Stimulated activated CD8-positive, alpha-beta memory T cell treated with anti-CD3 and anti-CD28 coated beads, Interleukin-4, amount 100 ng/mL, for 48 hours (primary cell): ENCODE results near the gene NOP9.

Source experiments
- DNase-seq: peaks from one replicate; pipeline ENCODE4 v3.0.0-alpha.2; 2020

The NOP9 gene

GRCh38 chr14:24310646-24311604 is 11.3 kb downstream of the NOP9 start, which contains the start of gene LTB4R:
TSS of gene LTB4R (plus strand) at chr14:24311502. CDS start at chr14:24315652, 4,150 bp downstream.
- DNase-seq, result peak; percentile 70

DNA sequence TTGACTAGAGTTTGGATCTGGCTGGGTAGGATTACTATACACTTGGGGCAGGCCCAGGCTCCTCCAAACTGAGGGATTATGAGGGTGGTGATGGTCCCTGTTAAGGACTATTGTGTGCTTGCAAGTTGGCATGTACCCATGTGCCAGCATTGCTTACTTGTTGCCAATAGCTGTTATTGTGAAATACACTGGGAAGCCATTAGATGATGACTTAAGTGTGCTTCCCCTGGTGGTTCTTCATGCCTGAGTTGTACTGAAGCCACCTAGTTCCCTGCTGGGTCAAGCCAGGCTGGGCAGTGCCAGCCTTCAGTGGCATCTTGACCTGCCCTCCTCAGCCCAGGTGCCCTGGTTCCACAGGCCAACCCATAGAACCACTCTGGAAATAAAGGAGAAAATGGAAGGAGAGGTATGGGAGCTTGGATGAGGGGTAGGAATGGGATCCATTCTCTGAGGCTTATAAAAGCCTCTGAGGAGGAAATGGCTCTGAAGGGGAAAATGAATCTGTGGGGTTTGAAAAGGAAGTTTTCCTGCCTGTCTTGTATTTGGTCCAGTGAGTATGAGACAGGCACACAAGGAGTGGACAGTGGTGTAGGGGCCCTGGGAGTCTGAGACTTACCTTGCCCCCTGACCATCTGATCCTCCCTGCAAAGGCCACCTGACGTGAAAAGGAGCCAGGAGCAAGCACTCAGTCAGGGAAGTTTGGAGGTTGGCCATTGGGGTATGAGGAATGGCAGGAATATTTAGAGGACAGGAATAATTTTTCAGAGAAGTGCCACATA is 12.4 kb downstream of the NOP9 start:
- DNase-seq, result no peak

- no peak for DNase-seq
These were observed 13.3 kb downstream of the NOP9 start for GRCh38 chr14:24312736-24313507.

- no peak for DNase-seq
These were observed 14.3 kb downstream of the NOP9 start for GRCh38 chr14:24313913-24314312.

DNA sequence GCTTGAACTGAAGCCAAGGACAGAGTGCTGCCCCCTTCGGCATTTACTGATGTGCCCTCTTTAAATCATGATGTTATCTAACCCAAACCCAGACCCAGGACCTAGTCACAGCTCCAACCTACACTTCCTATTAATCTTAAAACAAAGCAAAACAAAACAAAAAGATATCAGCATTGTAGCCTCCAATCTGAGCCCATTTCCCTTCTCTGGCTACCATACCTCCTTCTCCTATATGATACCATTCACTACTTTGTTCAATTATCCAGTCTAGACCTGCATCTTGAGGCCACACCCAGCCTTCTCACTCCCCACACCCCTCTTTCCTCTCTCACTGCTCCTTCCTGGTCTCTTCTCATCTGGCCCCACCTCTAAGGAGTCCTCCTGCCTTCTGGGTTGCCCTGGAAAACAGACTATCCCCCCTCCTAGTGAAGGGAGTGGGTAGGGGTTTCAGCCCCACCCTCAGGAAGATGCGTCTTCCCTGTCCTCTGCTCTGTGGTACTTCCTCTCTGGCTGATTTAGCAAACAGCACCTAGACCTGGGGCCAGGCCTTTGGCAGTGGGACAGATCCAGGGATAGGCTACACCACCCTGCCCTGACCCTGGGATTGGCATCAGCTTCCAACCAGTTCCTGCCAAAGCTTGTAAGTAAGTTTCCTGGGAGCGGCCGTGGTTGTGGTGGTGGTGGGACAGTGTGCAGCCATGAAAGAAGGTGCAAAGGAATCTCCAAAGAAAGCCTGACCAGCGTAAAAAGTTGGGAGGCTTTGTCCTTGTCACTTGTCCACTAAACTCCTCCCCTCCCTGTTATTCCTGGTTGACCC is 14.9 kb downstream of the NOP9 start:
- DNase-seq, result no peak

- no peak for DNase-seq
These were observed 15.7 kb downstream of the NOP9 start for GRCh38 chr14:24315243-24315806.

DNA sequence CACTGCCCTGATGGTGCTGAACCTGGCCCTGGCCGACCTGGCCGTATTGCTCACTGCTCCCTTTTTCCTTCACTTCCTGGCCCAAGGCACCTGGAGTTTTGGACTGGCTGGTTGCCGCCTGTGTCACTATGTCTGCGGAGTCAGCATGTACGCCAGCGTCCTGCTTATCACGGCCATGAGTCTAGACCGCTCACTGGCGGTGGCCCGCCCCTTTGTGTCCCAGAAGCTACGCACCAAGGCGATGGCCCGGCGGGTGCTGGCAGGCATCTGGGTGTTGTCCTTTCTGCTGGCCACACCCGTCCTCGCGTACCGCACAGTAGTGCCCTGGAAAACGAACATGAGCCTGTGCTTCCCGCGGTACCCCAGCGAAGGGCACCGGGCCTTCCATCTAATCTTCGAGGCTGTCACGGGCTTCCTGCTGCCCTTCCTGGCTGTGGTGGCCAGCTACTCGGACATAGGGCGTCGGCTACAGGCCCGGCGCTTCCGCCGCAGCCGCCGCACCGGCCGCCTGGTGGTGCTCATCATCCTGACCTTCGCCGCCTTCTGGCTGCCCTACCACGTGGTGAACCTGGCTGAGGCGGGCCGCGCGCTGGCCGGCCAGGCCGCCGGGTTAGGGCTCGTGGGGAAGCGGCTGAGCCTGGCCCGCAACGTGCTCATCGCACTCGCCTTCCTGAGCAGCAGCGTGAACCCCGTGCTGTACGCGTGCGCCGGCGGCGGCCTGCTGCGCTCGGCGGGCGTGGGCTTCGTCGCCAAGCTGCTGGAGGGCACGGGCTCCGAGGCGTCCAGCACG is 16.4 kb downstream of the NOP9 start:
- no peak for DNase-seq

DNA sequence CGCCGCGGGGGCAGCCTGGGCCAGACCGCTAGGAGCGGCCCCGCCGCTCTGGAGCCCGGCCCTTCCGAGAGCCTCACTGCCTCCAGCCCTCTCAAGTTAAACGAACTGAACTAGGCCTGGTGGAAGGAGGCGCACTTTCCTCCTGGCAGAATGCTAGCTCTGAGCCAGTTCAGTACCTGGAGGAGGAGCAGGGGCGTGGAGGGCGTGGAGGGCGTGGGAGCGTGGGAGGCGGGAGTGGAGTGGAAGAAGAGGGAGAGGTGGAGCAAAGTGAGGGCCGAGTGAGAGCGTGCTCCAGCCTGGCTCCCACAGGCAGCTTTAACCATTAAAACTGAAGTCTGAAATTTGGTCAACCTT is 16.9 kb downstream of the NOP9 start:
- DNase-seq, result no peak

DNA sequence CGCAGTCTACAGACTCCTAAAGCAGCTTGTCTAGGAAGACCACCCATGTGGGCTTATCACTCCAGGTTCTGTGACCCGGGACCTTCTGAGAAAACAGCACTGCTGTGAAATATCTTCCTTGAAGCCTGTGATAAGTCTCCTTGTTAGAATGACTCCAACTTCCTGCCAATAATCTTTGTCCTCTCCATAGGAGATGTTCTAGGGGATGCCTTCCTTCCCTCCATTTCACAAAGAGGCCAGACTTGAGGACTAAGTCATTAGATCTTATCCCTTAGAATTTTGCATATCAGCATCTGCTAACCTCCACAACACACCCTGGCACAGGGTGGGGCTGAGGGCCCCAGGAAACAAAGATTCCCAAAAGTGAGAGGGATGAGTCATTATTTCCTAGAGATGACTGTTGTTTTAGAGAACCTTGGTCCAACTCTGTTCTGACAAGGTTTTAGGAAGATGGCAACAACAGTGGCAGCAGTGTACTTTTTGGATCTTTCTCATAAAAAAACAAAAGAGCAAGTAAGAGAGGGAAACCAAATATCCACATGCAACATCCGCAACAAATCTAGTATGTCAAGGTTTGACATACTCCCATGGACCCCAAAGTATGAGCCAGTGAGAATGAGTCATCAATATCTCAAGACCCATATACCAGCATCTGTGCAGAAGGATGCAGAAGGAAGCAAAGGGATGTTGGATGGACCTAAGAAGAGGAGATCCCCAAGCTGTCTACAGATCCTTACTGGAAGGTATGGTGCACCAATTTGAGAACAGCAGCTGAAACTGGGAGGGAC is 17.7 kb downstream of the NOP9 start:
- no peak for DNase-seq

DNA sequence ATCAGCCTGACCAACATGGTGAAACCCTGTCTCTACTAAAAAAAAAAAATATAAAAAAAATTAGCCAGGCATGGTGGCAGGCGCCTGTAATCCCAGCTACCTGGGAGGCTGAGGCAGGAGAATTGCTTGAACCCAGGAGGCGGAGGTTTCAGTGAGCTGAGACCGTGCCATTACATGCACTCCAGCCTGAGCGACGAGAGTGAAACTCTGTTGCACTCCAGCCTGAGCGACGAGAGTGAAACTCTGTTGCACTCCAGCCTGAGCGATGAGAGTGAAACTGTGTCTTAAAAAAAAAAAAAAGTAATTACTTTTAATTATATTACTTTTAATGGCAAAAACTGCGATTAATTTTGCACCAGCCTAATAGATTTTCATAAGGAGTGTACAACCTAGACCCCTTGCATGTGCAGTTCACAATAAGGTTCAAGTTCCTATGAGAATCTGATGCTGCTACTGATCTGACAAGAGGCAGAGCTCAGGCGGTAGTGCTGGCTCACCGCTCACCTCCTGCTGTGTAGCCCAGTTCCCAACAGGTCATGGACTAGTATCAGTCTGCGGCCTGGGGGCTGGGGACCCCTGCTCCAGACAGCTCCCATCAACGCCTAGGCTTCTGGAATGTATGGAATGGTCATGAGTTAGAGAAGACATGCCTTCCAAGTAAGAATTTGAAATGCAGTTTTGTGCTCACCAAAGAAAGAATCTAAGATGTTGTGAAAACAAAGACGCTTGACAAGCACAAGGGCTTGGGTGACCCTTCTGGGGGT is 21.7 kb downstream of the NOP9 start:
- no peak for DNase-seq

DNA sequence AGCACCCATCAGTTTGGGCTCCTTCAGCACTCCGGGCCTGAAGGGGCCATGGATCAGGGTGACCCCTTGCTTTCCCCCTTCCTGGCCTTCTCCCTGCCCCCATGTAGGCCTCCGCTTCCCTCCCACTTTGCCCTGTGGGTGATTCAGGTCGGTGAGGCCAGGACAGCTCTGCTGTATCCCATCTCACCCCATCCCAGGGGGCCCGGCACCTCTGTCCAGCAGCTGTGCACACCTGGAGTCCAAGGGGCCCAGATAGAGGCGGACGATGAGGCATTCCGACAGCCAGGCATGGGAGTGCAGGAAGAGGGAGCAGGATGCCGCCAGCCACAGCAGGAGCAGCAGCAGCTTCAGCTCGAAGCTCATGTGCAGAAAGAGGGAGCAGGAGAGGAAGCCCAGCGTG is 23.0 kb downstream of the NOP9 start:
- no peak for DNase-seq

DNA sequence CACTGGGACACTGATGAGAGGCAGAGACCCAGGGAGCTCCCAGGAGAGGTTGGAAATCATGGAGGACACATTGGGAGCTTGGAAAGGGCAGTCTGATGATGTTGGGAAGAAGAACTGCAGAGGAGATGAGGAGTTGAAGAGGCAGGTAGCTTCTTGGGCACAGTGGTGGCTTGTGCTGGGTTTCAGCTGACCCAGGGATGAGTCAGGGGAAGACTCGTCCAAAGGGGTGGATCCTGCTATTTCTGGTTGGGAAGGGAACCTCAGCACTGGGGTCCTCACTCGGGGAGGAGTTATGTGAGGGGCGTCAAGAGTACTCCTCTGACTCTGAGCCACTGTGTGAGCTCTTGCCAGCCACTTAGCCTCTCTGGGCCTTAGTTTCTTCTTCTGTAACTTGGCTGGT is 23.7 kb downstream of the NOP9 start:
- DNase-seq, result no peak

DNA sequence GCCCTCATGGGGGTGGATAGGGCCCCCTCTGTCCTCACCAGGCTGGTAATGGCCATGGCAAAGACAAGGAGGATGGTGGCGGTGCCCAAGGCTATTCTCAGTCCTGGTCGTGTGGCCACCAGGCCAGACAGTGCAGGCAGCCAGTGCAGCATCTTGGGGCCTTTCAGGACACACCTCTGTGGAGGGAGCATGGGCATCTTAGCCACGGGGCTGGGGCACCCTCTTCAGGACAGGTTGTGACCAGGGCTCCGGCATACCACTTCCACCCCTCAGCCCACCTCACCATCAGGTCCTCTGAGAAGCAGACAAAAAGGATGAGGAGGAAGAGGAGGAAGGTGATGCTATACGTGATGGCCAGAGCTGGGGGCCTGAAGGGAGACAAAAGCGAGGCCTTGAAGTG is 24.4 kb downstream of the NOP9 start:
- no peak for DNase-seq

DNA sequence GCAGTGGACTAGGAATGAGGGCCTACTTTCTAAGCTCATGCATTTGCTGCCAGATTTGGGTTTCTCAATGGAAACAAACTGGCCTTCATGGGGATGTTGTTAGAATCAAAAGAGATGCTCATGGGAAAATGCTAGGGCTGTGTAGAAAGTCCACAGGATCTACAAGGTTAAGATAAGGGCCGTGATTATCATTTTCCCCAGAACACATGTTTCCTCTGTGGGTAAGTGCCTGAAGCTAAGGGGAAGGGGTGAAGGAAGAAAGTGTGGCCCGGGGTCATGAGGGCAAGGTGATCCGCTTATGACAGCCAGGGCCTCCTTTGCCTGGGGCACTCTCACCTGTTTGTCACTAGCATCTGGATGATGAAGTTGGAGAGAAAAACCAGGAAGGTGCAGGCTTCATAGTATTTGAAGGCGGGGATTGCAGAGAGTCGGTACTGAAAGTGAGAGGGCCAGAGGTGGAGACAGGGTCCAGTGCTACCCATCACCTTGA is 25.4 kb downstream of the NOP9 start:
- no peak for DNase-seq

DNA sequence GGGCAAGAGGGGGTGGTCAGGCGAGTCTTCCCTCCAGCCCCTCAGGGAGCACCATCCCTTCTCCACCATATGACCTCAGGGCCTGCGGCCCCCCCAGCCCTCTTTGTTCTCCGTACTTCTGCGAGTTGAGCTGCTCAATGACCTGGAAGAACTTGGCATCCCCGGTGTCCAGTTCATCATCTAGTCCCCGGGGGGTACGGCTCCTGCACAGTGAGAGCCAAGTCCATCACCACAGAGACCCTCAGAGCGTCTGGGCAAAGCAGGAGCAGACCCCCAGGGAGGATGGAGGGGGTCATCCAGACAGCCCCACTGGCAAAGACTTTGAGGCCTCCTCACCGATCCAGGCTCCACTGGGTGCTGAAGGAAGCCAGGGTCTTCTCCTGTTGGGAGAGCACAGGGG is 26.3 kb downstream of the NOP9 start:
- no peak for DNase-seq

GRCh38 chr14:24327303-24327702 is 27.7 kb downstream of the NOP9 start:
- DNase-seq, result no peak

DNA sequence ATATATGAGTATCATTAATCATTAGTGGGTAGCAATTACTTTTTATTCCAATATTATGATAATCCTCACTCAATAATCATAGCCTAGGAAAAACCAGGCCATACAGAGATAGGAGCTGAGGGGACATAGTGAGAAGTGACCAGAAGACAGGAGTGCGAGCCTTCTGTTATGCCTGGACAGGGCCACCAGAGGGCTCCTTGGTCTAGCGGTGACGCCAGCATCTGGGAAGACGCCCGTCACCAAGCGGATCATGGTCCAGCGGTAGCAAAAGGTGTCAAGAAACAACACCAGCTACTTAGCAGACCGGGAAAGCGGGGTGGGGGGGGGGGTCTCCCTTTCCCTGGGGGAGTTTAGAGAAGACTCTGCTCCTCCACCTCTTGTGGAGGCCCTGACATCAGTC is 28.3 kb downstream of the NOP9 start:
- DNase-seq, result peak; percentile 54

DNA sequence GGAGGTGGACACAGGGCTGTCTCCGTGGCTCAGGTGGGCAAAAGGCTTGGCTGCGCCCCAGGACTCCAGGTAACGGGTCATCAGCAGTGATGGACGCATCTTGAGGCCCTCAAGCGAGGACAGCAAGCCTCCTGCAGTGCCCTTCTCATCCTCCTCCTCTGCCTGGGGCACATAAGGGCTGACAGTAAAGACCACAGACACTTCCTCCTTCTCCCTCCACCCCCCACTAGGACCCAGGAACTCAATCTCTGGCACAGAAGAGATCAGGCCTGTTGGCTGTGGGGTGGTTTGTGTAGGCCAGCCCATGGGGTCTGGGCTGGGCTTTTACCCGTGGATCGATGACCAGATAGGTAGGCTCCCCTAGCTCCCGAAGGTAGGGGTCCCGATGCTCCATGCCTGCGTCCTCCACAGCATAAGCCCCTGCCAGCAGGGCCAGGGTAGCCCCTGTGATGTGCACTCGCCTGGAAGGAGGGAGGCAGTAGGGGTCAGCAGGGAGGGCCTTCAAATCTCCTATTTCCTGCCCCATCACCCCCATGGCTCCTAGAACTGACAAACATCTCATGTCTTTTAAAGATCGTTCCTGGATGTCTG is 29.5 kb downstream of the NOP9 start:
- no peak for DNase-seq

GRCh38 chr14:24329736-24330135 is 30.1 kb downstream of the NOP9 start:
- peak; percentile 75 for DNase-seq
